ENCODE data around the gene ZCCHC14.
A peak's percentile ranks its signal among the peaks of the same experiment; 100 is the strongest.

Gene ZCCHC14

GRCh38 chr16:87423429-87423828 is 69.4 kb downstream of the ZCCHC14 start:
- DNase-seq: no peak

- DNase-seq: no peak
Measured at GRCh38 chr16:87422106-87422505, 70.7 kb downstream of the ZCCHC14 start.

- DNase-seq: no peak
Measured at GRCh38 chr16:87421003-87421912, 71.6 kb downstream of the ZCCHC14 start.

- no peak for DNase-seq
Measured at GRCh38 chr16:87420026-87421002, 72.5 kb downstream of the ZCCHC14 start.

- no peak for DNase-seq
Measured at GRCh38 chr16:87418644-87419043, 74.2 kb downstream of the ZCCHC14 start.

GRCh38 chr16:87418216-87418615 is 74.6 kb downstream of the ZCCHC14 start:
- DNase-seq: no peak

GRCh38 chr16:87417528-87417910 is 75.3 kb downstream of the ZCCHC14 start:
- DNase-seq: no peak

- DNase-seq: peak in 1 of 4 experiments; percentile 21
Measured at GRCh38 chr16:87416826-87417527, 75.8 kb downstream of the ZCCHC14 start.

GRCh38 chr16:87415441-87415840 is 77.4 kb downstream of the ZCCHC14 start:
- DNase-seq: no peak

GRCh38 chr16:87414251-87414680 is 78.6 kb downstream of the ZCCHC14 start:
- DNase-seq: no peak

- DNase-seq: no peak
Measured at GRCh38 chr16:87412996-87413421, 79.8 kb downstream of the ZCCHC14 start.

- DNase-seq: no peak
Measured at GRCh38 chr16:87412371-87412995, 80.3 kb downstream of the ZCCHC14 start.

- DNase-seq: no peak
Measured at GRCh38 chr16:87411375-87412271, 81.2 kb downstream of the ZCCHC14 start.

- DNase-seq: no peak
Measured at GRCh38 chr16:87410968-87411367, 81.9 kb downstream of the ZCCHC14 start.

GRCh38 chr16:87410530-87410929 is 82.3 kb downstream of the ZCCHC14 start:
- no peak for DNase-seq

- DNase-seq: no peak
Measured at GRCh38 chr16:87409781-87410180, 83.0 kb downstream of the ZCCHC14 start.

GRCh38 chr16:87409153-87409552 is 83.7 kb downstream of the ZCCHC14 start:
- DNase-seq: no peak

- no peak for DNase-seq
Measured at GRCh38 chr16:87407511-87408112, 85.2 kb downstream of the ZCCHC14 start.

- DNase-seq: no peak
Measured at GRCh38 chr16:87406495-87407088, 86.2 kb downstream of the ZCCHC14 start.
